Smooth muscle cell (in vitro differentiated cells): ENCODE measurements around the gene RBFOX1. TPM values are rescaled to one million over a fixed set of nuclear protein-coding genes. Genes with fewer than 3 reads are reported as not detected.

Experiments used
- DNase-seq: peaks from one replicate; lab custom pipeline; 2025; ENCODE audit not compliant: unreplicated experiment; lab: John Stamatoyannopoulos, UW
- H2AFZ ChIP-seq: fragments of 200-600 bp; sonication (generic); 2 replicates; pipeline ENCODE4 v1.6.0; 2016; ENCODE audit warnings: antibody characterized with exemption, low read depth, mild to moderate bottlenecking
- H3F3A ChIP-seq: fragments of 200-600 bp; sonication (generic); 2 replicates; pipeline ENCODE4 v1.6.0; 2017; ENCODE audit warnings: antibody characterized with exemption, low read depth
- H3K27ac ChIP-seq: fragments of 200-600 bp; sonication (generic); 2 replicates; pipeline ENCODE4 v1.5.1; 2016; ENCODE audit warnings: low read depth, mild to moderate bottlenecking
- H3K27me3 ChIP-seq: fragments of 200-600 bp; sonication (generic); 2 replicates; pipeline ENCODE4 v1.6.1; 2016; ENCODE audit warnings: low read depth, mild to moderate bottlenecking
- H3K36me3 ChIP-seq: fragments of 200-600 bp; sonication (generic); 2 replicates; pipeline ENCODE4 v1.5.1; 2016; ENCODE audit warnings: low read depth
- H3K4me1 ChIP-seq: fragments of 200-600 bp; sonication (generic); 2 replicates; pipeline ENCODE4 v1.5.1; 2016; ENCODE audit warnings: low read depth
- H3K4me2 ChIP-seq: fragments of 200-600 bp; sonication (generic); 2 replicates; pipeline ENCODE4 v1.6.0; 2016; ENCODE audit warnings: mild to moderate bottlenecking
- H3K4me3 ChIP-seq: fragments of 200-600 bp; sonication (generic); 2 replicates; pipeline ENCODE4 v1.5.1; 2016; ENCODE audit warnings: mild to moderate bottlenecking
- H3K79me2 ChIP-seq: fragments of 200-600 bp; sonication (generic); 2 replicates; pipeline ENCODE4 v1.6.0; 2016; ENCODE audit warnings: low read depth, mild to moderate bottlenecking
- H3K9ac ChIP-seq: fragments of 200-600 bp; sonication (generic); 2 replicates; pipeline ENCODE4 v1.6.0; 2016; ENCODE audit warnings: low read depth
- H3K9me3 ChIP-seq: fragments of 200-600 bp; sonication (generic); replicated peaks from 2 replicates; pipeline ENCODE4 v1.5.1; 2016; ENCODE audit warnings: low read depth
- H4K20me1 ChIP-seq: fragments of 200-600 bp; sonication (generic); 2 replicates; pipeline ENCODE4 v1.6.0; 2016; ENCODE audit warnings: low read depth
- CTCF ChIP-seq: fragments of 200-600 bp; sonication (generic); IDR thresholded peaks from 2 replicates; pipeline ENCODE4 v1.5.1; 2017; ENCODE audit warnings: borderline replicate concordance, mild to moderate bottlenecking, antibody characterized with exemption; ENCODE audit not compliant: insufficient read depth, poor library complexity, severe bottlenecking
- WGBS: methylation state at CpG from one replicate; pipeline ENCODE4 v1.1.7; 2016; ENCODE audit warnings: low lambda C conversion rate; 5-methylcytosine and 5-hydroxymethylcytosine counted together
- polyA plus RNA-seq: library from polyadenylated mRNA; unstranded; fragments of >200 nt; fragmentation: Nextera tagmentation; extraction: Ambion mirVana; gene quantifications from 2 replicates; pipeline ENCODE4 v1.2.1, GENCODE V29; 2016
- total RNA-seq: library from RNA; depleted of rRNA; stranded (reverse); fragments of >200 nt; gene quantifications from 2 replicates; pipeline ENCODE4 v1.2.3, GENCODE V29; 2014

The RBFOX1 gene
- total and polyA plus RNA-seq, 2 experiments from 2014 or later = not detected

GRCh38 chr16:7422036-7422888, 89.6 kb downstream of the RBFOX1 start:
- Histone ChIP-seq H4K20me1 (no peaks in the 10 kb centered on the region), H3F3A (no peaks in the 10 kb centered on the region), H3K79me2 (no peaks in the 10 kb centered on the region), H3K4me3 (no peak overlapping the region), H3K27ac (no peak overlapping the region), H3K4me2 (no peak overlapping the region), H3K27me3 (no peaks in the 10 kb centered on the region), H3K36me3 (no peaks in the 10 kb centered on the region), H3K4me1 (no peaks in the 10 kb centered on the region), H2AFZ (no peak overlapping the region), H3K9me3 (no peaks in the 10 kb centered on the region), H3K9ac (no peak overlapping the region)
- DNase-seq = no peak
- 93% methylated on average over 21 of the region's 21 CpGs for WGBS
- no peak for TF ChIP-seq CTCF

- Histone ChIP-seq H3K9ac (no peak overlapping the region), H3K79me2 (no peaks in the 10 kb centered on the region), H3K4me2 (no peak overlapping the region)
These were observed 90.9 kb downstream of the RBFOX1 start for GRCh38 chr16:7423434-7424044.

GRCh38 chr16:7426161-7426560, 93.5 kb downstream of the RBFOX1 start:
- WGBS = 83% methylated on average over 5 of the region's 5 CpGs
- H3K27ac ChIP-seq = no peak overlapping the region
- no peak for DNase-seq
- no peaks in the 10 kb centered on the region for H3K36me3 ChIP-seq
- no peaks in the 10 kb centered on the region for H3F3A ChIP-seq
- no peaks in the 10 kb centered on the region for H3K4me1 ChIP-seq
- no peak overlapping the region for H3K4me2 ChIP-seq
- H2AFZ ChIP-seq = no peak overlapping the region
- no peak overlapping the region for H3K9ac ChIP-seq
- H3K9me3 ChIP-seq = no peaks in the 10 kb centered on the region
- no peak overlapping the region for H3K4me3 ChIP-seq
- no peaks in the 10 kb centered on the region for H3K27me3 ChIP-seq
- H4K20me1 ChIP-seq = no peaks in the 10 kb centered on the region
- TF ChIP-seq CTCF = no peak
- H3K79me2 ChIP-seq = no peaks in the 10 kb centered on the region

More at GRCh38 chr16:7423434-7424044, 90.9 kb downstream of the RBFOX1 start:
- no peak overlapping the region for H2AFZ ChIP-seq
- DNase-seq = no peak
- H3F3A ChIP-seq = no peaks in the 10 kb centered on the region
- H3K27me3 ChIP-seq = no peaks in the 10 kb centered on the region
- H3K4me3 ChIP-seq = no peak overlapping the region
- no peaks in the 10 kb centered on the region for H3K4me1 ChIP-seq
- no peak overlapping the region for H3K27ac ChIP-seq
- H4K20me1 ChIP-seq = no peaks in the 10 kb centered on the region
- 83% methylated on average over 4 of the region's 4 CpGs for WGBS
- TF ChIP-seq CTCF = no peak
- H3K9me3 ChIP-seq = no peaks in the 10 kb centered on the region
- no peaks in the 10 kb centered on the region for H3K36me3 ChIP-seq

GRCh38 chr16:7431723-7432122, 99.1 kb downstream of the RBFOX1 start:
- Histone ChIP-seq H3K9ac (no peak overlapping the region), H3F3A (no peaks in the 10 kb centered on the region), H2AFZ (no peak overlapping the region), H4K20me1 (no peaks in the 10 kb centered on the region), H3K4me1 (no peaks in the 10 kb centered on the region), H3K4me2 (no peak overlapping the region), H3K79me2 (no peaks in the 10 kb centered on the region), H3K4me3 (no peak overlapping the region), H3K9me3 (no peaks in the 10 kb centered on the region), H3K36me3 (no peaks in the 10 kb centered on the region), H3K27me3 (no peaks in the 10 kb centered on the region), H3K27ac (no peak overlapping the region)
- no peak for DNase-seq
- no peak for TF ChIP-seq CTCF
- 78% methylated on average over 2 of the region's 2 CpGs for WGBS
